D721Med (cell line): ENCODE results near the gene PATZ1.

Source experiments
- DNase-seq: peaks from one replicate; pipeline ENCODE4 v3.0.0; 2011; ENCODE audit warnings: low spot score; ENCODE audit not compliant: insufficient read length
- FAIRE-seq: peaks from 2 replicates; lab custom pipeline; 2011; peaks lifted over from hg19 to GRCh38; lab: Jason Lieb, UNC
- TF ChIP-seq, protein P1 (sequence below): IDR thresholded peaks from 2 replicates; pipeline ENCODE4 v1.5.1; 2012; ENCODE audit warnings: mild to moderate bottlenecking, control low read depth; ENCODE audit not compliant: insufficient read depth; ENCODE audit errors: missing control alignments

Gene PATZ1

DNA sequence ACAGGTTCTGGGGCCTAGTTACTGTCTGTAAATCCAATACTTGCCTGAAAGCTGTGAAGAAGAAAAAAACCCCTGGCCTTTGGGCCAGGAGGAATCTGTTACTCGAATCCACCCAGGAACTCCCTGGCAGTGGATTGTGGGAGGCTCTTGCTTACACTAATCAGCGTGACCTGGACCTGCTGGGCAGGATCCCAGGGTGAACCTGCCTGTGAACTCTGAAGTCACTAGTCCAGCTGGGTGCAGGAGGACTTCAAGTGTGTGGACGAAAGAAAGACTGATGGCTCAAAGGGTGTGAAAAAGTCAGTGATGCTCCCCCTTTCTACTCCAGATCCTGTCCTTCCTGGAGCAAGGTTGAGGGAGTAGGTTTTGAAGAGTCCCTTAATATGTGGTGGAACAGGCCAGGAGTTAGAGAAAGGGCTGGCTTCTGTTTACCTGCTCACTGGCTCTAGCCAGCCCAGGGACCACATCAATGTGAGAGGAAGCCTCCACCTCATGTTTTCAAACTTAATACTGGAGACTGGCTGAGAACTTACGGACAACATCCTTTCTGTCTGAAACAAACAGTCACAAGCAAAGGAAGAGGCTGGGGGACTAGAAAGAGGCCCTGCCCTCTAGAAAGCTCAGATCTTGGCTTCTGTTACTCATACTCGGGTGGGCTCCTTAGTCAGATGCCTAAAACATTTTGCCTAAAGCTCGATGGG, 67.4 kb downstream of the PATZ1 start:
- FAIRE-seq (no peak), DNase-seq (no peak)
- TF ChIP-seq, protein P1, sequence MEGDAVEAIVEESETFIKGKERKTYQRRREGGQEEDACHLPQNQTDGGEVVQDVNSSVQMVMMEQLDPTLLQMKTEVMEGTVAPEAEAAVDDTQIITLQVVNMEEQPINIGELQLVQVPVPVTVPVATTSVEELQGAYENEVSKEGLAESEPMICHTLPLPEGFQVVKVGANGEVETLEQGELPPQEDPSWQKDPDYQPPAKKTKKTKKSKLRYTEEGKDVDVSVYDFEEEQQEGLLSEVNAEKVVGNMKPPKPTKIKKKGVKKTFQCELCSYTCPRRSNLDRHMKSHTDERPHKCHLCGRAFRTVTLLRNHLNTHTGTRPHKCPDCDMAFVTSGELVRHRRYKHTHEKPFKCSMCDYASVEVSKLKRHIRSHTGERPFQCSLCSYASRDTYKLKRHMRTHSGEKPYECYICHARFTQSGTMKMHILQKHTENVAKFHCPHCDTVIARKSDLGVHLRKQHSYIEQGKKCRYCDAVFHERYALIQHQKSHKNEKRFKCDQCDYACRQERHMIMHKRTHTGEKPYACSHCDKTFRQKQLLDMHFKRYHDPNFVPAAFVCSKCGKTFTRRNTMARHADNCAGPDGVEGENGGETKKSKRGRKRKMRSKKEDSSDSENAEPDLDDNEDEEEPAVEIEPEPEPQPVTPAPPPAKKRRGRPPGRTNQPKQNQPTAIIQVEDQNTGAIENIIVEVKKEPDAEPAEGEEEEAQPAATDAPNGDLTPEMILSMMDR, result no peak

DNA sequence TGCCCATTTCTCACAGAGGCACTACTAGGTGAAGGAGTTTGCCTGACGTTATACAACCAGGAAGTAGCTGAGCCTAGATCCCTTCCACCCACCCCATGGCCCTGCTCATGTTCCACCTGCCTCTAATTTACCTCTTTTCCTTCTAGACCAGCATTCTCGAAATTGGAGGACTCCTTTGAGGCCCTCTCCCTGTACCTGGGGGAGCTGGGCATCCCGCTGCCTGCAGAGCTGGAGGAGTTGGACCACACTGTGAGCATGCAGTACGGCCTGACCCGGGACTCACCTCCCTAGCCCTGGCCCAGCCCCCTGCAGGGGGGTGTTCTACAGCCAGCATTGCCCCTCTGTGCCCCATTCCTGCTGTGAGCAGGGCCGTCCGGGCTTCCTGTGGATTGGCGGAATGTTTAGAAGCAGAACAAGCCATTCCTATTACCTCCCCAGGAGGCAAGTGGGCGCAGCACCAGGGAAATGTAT, 68.0 kb downstream of the PATZ1 start:
- FAIRE-seq, result no peak
- TF ChIP-seq, protein P1, result no peak
- DNase-seq, result no peak

DNA sequence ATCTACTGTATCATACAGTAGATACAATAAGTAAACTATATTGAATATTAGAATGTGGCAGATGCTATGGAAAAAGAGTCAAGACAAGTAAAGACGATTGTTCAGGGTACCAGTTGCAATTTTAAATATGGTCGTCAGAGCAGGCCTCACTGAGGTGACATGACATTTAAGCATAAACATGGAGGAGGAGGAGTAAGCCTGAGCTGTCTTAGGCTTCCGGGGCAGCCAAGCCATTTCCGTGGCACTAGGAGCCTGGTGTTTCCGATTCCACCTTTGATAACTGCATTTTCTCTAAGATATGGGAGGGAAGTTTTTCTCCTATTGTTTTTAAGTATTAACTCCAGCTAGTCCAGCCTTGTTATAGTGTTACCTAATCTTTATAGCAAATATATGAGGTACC, 68.4 kb downstream of the PATZ1 start:
- FAIRE-seq, result no peak
- TF ChIP-seq, protein P1, result no peak
- no peak for DNase-seq

DNA sequence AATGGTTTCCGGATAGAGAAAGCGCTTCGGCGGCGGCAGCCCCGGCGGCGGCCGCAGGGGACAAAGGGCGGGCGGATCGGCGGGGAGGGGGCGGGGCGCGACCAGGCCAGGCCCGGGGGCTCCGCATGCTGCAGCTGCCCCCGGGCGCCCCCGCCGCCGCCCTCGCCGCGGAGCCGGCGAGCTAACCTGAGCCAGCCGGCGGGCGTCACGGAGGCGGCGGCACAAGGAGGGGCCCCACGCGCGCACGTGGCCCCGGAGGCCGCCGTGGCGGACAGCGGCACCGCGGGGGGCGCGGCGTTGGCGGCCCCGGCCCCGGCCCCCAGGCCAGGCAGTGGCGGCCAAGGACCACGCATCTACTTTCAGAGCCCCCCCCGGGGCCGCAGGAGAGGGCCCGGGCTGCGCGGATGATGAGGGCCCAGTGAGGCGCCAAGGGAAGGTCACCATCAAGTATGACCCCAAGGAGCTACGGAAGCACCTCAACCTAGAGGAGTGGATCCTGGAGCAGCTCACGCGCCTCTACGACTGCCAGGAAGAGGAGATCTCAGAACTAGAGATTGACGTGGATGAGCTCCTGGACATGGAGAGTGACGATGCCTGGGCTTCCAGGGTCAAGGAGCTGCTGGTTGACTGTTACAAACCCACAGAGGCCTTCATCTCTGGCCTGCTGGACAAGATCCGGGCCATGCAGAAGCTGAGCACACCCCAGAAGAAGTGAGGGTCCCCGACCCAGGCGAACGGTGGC, 69.5 kb downstream of the PATZ1 start:
- FAIRE-seq (no peak), DNase-seq (no peak)
- TF ChIP-seq, protein P1, result no peak
